ENCODE measurements around the gene AZU1. TPM values are rescaled to one million over a fixed set of nuclear protein-coding genes. Genes with fewer than 3 reads are reported as not detected.
A peak's percentile ranks its signal among the peaks of the same experiment; 100 is the strongest.

AZU1 gene
- total and polyA plus RNA-seq, 8 donors, result 0.53 to 1.5 (median 0.77) TPM; not detected in 4

GRCh38 chr19:843180-843835 lies 15.7 kb downstream of the AZU1 start:
- Histone ChIP-seq H3K4me1 (peaks cover 10 to 29% (median 18%) of the 10 kb centered on the region in 4 donors), H3K27ac (no peak overlapping the region), H3K4me3 (peak overlapping the region in 3 of 4 donors; percentile 22 to 34 (median 26)), H3K27me3 (peaks cover 5 to 95% (median 60%) of the 10 kb centered on the region in 3 donors), H3K9me3 (no peaks in the 10 kb centered on the region), H3K36me3 (no peaks in the 10 kb centered on the region)
- intact Hi-C loops (cut with DNase I; ENCODE audit: low total_unique reads), result no loop called here
- WGBS, 5 donors, result 4 to 12% (median 7%) methylated on average over 7 to 46 of the region's 46 CpGs
- peak in 1 of 7 experiments; percentile 15 for TF ChIP-seq CTCF (IDR thresholded peaks at IDR 0.05)
- no peak for TF ChIP-seq POLR2A (IDR thresholded peaks at IDR 0.05)
- peak; percentile 58 to 63 for DNase-seq

GRCh38 chr19:843836-844545 lies 16.4 kb downstream of the AZU1 start:
- DNase-seq, result no peak
- intact Hi-C loops (cut with DNase I; ENCODE audit: low total_unique reads), result no loop called here

GRCh38 chr19:844546-844971 lies 16.9 kb downstream of the AZU1 start:
- TF ChIP-seq CTCF (IDR thresholded peaks at IDR 0.05) (no peak), POLR2AphosphoS5 (IDR thresholded peaks at IDR 0.05) (no peak), EP300 (IDR thresholded peaks at IDR 0.05) (no peak), POLR2A (IDR thresholded peaks at IDR 0.05) (no peak)
- DNase-seq, result no peak
- H3K27ac ChIP-seq, result no peak overlapping the region
- H3K4me1 ChIP-seq, result peaks cover 10 to 35% (median 18%) of the 10 kb centered on the region in 4 donors
- H3K9me3 ChIP-seq, result no peaks in the 10 kb centered on the region
- H3K36me3 ChIP-seq, result no peaks in the 10 kb centered on the region
- H3K27me3 ChIP-seq, result peaks cover 5 to 96% (median 58%) of the 10 kb centered on the region in 3 donors
- no peak overlapping the region for H3K4me3 ChIP-seq
- intact Hi-C loops (cut with DNase I; ENCODE audit: low total_unique reads), result no loop called here
- 21 to 31% (median 26%) methylated on average over 5 to 11 of the region's 11 CpGs for WGBS, 5 donors

More at GRCh38 chr19:843836-844545, 16.4 kb downstream of the AZU1 start:
- peaks cover 10 to 35% (median 18%) of the 10 kb centered on the region in 4 donors for H3K4me1 ChIP-seq
- H3K27ac ChIP-seq, result no peak overlapping the region
- no peak for TF ChIP-seq EP300 (IDR thresholded peaks at IDR 0.05)
- TF ChIP-seq POLR2AphosphoS5 (IDR thresholded peaks at IDR 0.05), result no peak
- no peak for TF ChIP-seq CTCF (IDR thresholded peaks at IDR 0.05)
- no peak for TF ChIP-seq POLR2A (IDR thresholded peaks at IDR 0.05)
- no peaks in the 10 kb centered on the region for H3K9me3 ChIP-seq
- WGBS, 5 donors, result 6 to 25% (median 17%) methylated on average over 9 to 54 of the region's 70 CpGs; no CpG with 5 or more reads in 1 of the 5 donors
- H3K27me3 ChIP-seq, result peaks cover 5 to 97% (median 63%) of the 10 kb centered on the region in 3 donors
- H3K4me3 ChIP-seq, result peak overlapping the region in 3 of 4 donors; percentile 22 to 34 (median 26)
- H3K36me3 ChIP-seq, result no peaks in the 10 kb centered on the region

- H3K9me3 ChIP-seq, result no peaks in the 10 kb centered on the region
- no peaks in the 10 kb centered on the region for H3K36me3 ChIP-seq
- peaks cover 19 to 41% (median 27%) of the 10 kb centered on the region in 4 donors for H3K4me1 ChIP-seq
- no peak for DNase-seq
- WGBS, 5 donors, result 43 to 58% (median 55%) methylated on average over 31 to 37 of the region's 37 CpGs
- peaks cover 5 to 83% (median 54%) of the 10 kb centered on the region in 3 donors for H3K27me3 ChIP-seq
- intact Hi-C loops (cut with DNase I; ENCODE audit: low total_unique reads), result no loop called here
- H3K4me3 ChIP-seq, result no peak overlapping the region
- no peak overlapping the region for H3K27ac ChIP-seq
- TF ChIP-seq EP300 (IDR thresholded peaks at IDR 0.05) (no peak), POLR2A (IDR thresholded peaks at IDR 0.05) (no peak), CTCF (IDR thresholded peaks at IDR 0.05) (no peak), POLR2AphosphoS5 (IDR thresholded peaks at IDR 0.05) (no peak)
These were observed 18.3 kb downstream of the AZU1 start for GRCh38 chr19:845707-846521.

All from stomach (tissue), 9 donors.